Brain pericyte (primary cell): ENCODE measurements around the gene FUBP3.
"Not testable (repeated sequence)": the region's sequence is repeated elsewhere in the genome, so short reads cannot be mapped to it uniquely, and the experiment has no call there.

Experiments used
- DNase-seq: peaks from one replicate; pipeline ENCODE4 v3.0.0-alpha.2; 2012; ENCODE audit warnings: low read depth, low spot score

FUBP3 gene

DNA sequence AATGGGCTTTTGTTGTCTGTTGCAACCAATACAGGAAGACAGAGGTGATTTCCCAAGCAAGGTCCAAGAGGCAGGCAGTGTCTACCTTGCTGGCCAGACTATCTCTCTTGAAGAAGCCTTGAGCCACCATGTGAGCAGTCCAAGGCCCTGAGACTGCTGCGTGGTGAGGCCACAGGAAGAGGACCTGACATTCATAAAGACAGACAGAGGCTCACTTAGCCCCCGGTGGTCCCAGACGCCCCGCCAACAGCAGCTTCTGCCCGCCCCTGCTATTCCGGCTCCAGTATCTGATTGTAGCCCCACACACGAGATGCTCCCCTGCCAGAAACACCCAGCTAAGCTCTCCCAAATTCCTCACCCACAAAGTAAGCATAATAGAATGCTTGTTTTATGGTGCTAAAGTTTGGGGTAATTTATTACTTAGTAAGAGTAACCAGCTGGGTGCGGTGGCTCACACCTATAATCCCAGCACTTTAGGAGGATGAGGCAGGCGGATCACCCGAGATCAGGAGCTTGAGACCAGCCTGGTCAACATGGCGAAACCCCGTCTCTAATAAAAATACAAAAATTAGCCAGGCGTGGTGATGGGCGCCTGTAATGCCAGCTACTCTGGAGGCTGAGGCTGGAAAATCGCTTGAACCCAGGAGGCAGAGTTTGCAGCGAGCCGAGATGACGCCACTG, 22.8 kb upstream of the FUBP3 start:
- DNase-seq = no peak

GRCh38 chr9:130557077-130557468, 22.3 kb upstream of the FUBP3 start:
- DNase-seq = no peak

GRCh38 chr9:130561056-130561455, 18.3 kb upstream of the FUBP3 start:
- no peak for DNase-seq

- not testable (repeated sequence) for DNase-seq
These were observed 16.9 kb upstream of the FUBP3 start for GRCh38 chr9:130562525-130562924.

- DNase-seq = no peak
These were observed 15.6 kb upstream of the FUBP3 start for GRCh38 chr9:130563797-130564196.

- no peak for DNase-seq
These were observed 13.6 kb upstream of the FUBP3 start for GRCh38 chr9:130565792-130566191.

DNA sequence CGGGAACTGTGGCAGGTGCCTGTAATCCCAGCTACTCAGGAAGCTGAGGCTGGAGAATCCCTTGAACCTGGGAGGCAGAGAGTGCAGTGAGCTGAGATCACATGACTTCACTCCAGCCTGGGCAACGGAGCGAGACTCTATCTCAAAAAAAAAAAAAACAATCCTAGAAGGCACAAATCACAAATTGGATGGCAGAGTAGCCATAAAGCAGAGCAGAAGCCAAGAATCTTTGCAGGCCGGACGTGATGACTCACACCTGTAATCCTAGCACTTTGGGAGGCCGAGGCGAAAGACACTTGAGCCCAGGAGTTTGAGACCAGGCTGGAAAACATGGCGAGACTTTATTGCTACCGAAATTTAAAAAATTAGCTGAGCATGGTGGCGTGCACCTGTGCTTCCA, 9.2 kb upstream of the FUBP3 start:
- no peak for DNase-seq

DNA sequence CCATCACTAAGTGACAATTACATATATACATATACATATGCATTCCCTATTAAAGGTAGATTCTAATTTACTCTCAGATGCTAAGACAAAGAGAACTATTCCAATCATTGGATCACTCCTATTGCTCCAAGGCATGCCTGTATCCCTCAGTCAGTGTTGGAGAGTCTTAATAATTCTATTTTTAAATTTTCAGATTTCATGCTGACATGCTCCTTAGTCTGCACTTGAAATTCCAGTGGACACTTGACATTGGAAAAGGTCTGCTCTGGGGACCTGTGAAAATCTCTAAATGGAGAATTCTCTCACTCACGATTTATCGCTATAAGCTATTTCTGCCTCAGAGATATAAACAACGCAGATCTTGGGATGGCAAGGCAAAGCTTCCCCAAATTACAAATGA, 3.9 kb upstream of the FUBP3 start:
- no peak for DNase-seq

DNA sequence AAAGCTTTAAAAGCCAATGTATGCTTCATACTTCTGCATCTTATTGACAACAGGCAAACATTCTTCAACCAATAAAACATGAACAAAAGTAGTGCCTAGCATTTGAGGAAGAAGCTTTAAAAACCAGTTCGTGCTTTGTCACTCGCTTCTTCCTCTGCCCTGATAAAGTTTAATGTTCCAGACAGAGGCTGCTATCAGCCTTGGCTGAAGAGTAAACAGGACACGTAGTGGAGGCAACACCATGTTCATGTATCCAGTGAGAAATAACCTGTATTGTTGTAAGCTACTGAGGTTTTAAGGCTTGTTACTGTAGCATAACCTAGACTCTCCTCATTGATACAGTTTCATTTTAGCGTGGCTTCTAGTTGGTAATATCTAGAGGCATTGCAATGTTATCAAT, 3.2 kb upstream of the FUBP3 start:
- no peak for DNase-seq

GRCh38 chr9:130579738-130580463, 524 bp downstream of the FUBP3 start:
- DNase-seq = no peak

DNA sequence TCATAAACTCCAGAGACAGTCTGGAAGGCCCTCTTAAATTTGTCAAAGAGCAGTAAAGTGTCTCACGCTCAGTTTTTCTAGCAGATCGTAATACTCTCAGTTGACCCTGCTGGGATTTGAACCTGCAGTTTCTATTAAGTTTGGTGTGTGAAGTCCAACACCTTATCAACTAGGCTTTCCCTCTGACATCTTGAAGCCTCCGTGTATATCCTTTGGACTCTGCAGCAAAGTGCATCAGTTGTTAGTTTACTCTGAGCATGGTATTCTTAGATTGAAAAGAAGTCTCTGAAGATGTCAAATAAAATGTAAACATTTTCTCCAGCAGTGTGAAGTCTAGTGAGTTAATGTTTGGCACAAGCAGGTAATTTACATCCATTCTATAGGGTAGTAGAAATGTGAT, 2.4 kb downstream of the FUBP3 start:
- DNase-seq = no peak

DNA sequence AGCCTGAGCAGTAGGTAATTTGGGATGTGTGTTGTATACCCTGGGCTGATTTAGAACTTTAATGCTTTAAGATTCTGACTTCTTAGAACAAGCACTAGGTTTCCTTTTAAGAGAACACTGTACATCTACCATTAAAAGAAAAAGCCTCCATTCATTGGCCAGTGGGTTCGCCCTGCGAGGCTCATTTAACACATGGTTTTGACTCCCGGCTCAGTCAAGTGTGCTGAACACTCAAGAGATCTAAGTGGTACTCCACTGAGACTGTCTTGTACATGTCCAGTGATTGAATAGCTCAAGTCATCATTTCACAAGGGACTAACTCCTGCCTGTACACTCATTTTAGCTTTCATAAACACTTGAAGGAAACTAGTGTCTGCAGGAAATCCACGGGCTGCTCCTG, 3.9 kb downstream of the FUBP3 start:
- DNase-seq = no peak

DNA sequence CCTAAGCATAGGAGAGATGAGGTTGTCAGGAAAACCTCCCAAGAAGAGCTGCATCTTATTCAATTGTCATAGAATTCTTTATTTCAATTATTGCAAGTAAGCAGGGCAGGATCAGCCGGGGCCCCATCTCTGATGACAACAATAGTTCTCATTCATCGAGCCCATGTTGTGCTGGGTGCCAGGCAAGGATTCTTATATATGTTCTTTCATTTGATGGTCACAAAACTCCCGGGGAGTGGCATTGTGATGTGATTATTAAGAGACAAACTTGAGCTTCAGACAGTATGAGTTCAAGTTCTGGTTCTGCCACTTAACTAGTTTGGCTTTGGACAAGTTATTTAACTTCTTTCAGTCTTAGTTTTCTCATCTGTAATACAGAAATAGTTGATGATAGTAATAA, 8.5 kb downstream of the FUBP3 start:
- DNase-seq = no peak

- DNase-seq = no peak
These were observed 9.0 kb downstream of the FUBP3 start for GRCh38 chr9:130588416-130588815.

- no peak for DNase-seq
These were observed 10.4 kb downstream of the FUBP3 start for GRCh38 chr9:130589754-130590153.

GRCh38 chr9:130590305-130590704, 10.9 kb downstream of the FUBP3 start:
- DNase-seq = no peak

- DNase-seq = no peak
These were observed 13.6 kb downstream of the FUBP3 start for GRCh38 chr9:130593020-130593419.

- no peak for DNase-seq
These were observed 17.9 kb downstream of the FUBP3 start for GRCh38 chr9:130597228-130597627.

DNA sequence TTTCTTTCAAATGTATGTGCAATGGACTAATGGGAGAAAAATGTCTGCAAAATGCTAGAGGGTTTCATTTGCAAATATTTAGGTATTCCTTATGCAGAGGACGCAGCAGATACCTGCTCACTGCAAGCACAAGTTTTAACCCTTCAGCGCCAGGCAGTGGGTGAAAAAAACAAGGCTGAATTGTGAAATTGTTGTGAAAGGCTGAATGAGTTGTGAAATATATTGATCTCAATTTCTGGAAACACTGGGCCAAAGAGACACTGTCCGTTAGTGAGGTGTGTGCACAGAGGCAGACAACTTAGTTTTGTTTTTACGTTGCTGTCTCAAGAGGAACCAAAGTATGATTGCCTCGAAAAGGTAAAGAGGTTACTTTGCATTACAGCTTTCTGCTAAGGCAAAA, 18.8 kb downstream of the FUBP3 start:
- DNase-seq = no peak

DNA sequence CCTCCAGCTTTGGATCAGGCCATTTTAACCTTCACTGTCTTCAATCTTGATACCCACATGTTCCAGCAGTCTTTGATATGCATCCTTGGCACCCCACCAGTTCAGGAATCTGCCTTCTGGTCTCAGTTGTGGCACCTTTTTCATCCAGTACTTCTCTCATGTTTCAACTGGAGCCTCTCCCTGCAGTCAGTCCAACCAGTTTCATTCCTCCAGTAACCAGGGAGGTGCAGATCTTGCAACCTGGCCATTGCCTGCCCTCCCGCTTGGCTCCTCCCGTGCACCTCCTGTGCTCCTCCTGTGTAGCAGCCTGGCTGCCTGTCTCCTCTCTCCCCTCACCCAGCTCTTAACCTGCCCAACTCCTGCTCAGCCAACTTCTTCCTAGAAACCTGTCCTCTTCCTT, 20.2 kb downstream of the FUBP3 start:
- DNase-seq = no peak

- DNase-seq = no peak
These were observed 21.7 kb downstream of the FUBP3 start for GRCh38 chr9:130601100-130601499.

DNA sequence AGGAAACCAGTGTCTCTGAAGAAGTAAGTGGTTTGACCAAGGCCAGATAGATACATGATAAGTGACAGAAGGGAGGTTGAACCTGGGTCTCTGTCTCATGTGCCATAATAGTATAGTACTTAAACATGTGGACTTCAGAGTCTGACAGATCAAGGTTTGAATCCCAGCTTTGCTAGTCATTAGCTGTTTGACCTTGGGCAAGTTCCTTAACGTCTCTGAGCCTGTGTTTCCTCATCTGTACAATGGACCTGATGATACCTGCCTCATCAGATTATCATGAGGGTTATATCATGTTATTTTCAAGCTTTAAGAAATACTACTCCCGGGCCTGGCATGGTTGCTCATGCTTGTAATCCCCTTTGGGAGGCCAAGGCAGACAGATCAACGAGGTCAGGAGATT, 24.9 kb downstream of the FUBP3 start:
- DNase-seq = no peak

DNA sequence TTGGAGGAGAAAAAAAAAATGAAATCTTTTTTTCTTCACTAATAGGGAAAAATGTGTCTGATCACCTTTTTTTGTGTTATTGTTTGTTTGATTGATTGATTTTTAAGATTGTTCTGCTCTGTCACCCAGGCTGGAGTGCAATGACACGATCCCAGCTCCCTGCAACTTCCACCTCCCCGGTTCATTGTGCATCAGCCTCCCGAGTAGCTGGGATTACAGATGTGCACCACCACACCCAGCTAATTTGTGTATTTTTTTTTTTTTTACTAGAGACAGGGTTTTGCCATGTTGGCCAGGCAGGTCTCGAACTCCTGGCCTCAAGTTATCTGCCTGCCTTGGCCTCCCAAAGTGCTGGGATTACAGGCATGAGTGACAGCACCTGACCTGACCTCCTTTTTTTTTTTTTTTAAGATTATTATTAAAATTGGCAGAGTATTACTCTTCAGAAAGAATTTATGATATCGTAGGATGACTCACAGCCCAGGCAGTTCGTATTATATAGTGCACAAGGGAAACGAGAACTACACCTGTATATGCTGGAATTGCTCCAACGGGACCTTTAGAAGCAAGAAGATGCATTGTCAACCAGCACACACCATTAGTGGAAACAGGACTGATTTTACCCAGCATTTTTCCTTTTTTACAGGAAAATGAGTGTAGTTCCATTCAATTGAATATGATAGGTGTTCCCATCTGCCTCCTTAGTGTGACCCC, 27.7 kb downstream of the FUBP3 start:
- DNase-seq = no peak
